Neural cell (in vitro differentiated cells): Measurements from ENCODE around the gene HEATR3.

Experiments used
- CTCF ChIP-seq: fragments of 450-650 bp; IDR thresholded peaks from 2 replicates; pipeline ENCODE4 v1.5.1; 2014; ENCODE audit warnings: antibody characterized with exemption, mild to moderate bottlenecking, moderate library complexity; ENCODE audit not compliant: poor library complexity, severe bottlenecking
- EP300 ChIP-seq: fragments of 450-650 bp; conservative IDR thresholded peaks from 2 replicates; pipeline ENCODE4 v1.6.1; 2014; ENCODE audit warnings: antibody characterized with exemption, mild to moderate bottlenecking, moderate library complexity; ENCODE audit not compliant: poor library complexity, severe bottlenecking
- EZH2 ChIP-seq: fragments of 200-600, 300-800 bp; shearing (Covaris generic), sonication (generic); IDR thresholded peaks from 2 replicates; pipeline ENCODE4 v1.6.1; 2014; ENCODE audit warnings: antibody characterized with exemption, low read length, borderline replicate concordance, mild to moderate bottlenecking; ENCODE audit not compliant: insufficient read depth, poor library complexity, severe bottlenecking
- MXI1 ChIP-seq: fragments of 450-650 bp; conservative IDR thresholded peaks from 2 replicates; pipeline ENCODE4 v1.6.1; 2014; ENCODE audit warnings: antibody characterized with exemption, mild to moderate bottlenecking; ENCODE audit not compliant: poor library complexity, severe bottlenecking
- POLR2AphosphoS5 ChIP-seq: IDR thresholded peaks from 2 replicates; pipeline ENCODE4 v1.6.1; 2012
- RAD21 ChIP-seq: fragments of 450-650 bp; conservative IDR thresholded peaks from 2 replicates; pipeline ENCODE4 v1.6.1; 2014; ENCODE audit warnings: antibody characterized with exemption, mild to moderate bottlenecking, moderate library complexity
- REST ChIP-seq: IDR thresholded peaks from 2 replicates; pipeline ENCODE4 v1.6.1; 2012; ENCODE audit warnings: borderline replicate concordance
- SMC3 ChIP-seq: fragments of 450-650 bp; conservative IDR thresholded peaks from 2 replicates; pipeline ENCODE4 v1.6.1; 2014; ENCODE audit warnings: antibody characterized with exemption, mild to moderate bottlenecking, moderate library complexity; ENCODE audit not compliant: poor library complexity
- TAF1 ChIP-seq: IDR thresholded peaks from 2 replicates; pipeline ENCODE4 v1.6.1; 2012; ENCODE audit warnings: low read depth

- TF ChIP-seq REST (no peak), CTCF (no peak), POLR2AphosphoS5 (no peak), SMC3 (no peak), EP300 (no peak), TAF1 (no peak), EZH2 (no peak), RAD21 (no peak), MXI1 (no peak)
Observed at GRCh38 chr16:50146479-50147435, 81.0 kb downstream of the HEATR3 start.
